Spleen (tissue), 7 donors: ENCODE measurements around the gene CDADC1.

Experiments
- POLR2A ChIP-seq, 3 donors: fragments of 450-650 bp; IDR thresholded peaks; one replicate each; pipeline ENCODE4 v1.5.1; 2017; ENCODE audit warnings: antibody characterized with exemption in 3 of 3, mild to moderate bottlenecking in 1 of 3
- TF ChIP-seq, protein P1 (sequence below), 11 experiments: fragments of 200-600 bp in 7 of 11; fragments of 450-650 bp in 4 of 11; sonication (generic) in 4 of 11; IDR thresholded peaks in 8 of 11; conservative IDR thresholded peaks in 3 of 11; 1 replicate in 7 of 11; 2 replicates in 4 of 11; pipeline versions ENCODE4 v1.4.0 to v1.8.0; 2016 to 2021; ENCODE audit warnings: antibody characterized with exemption in 11 of 11, inconsistent platforms in 4 of 11, mild to moderate bottlenecking in 1 of 11
- donor health status: DM: no; HTN: no; CAD: no; lungs with moderate emphysema.
- donor health status: DM: no; HTN: no; CAD: no.
- donor health status: DM: no; HTN: no; CAD: no.

GRCh38 chr13:49259586-49259985, 11.9 kb downstream of the CDADC1 start:
- TF ChIP-seq, protein P1, sequence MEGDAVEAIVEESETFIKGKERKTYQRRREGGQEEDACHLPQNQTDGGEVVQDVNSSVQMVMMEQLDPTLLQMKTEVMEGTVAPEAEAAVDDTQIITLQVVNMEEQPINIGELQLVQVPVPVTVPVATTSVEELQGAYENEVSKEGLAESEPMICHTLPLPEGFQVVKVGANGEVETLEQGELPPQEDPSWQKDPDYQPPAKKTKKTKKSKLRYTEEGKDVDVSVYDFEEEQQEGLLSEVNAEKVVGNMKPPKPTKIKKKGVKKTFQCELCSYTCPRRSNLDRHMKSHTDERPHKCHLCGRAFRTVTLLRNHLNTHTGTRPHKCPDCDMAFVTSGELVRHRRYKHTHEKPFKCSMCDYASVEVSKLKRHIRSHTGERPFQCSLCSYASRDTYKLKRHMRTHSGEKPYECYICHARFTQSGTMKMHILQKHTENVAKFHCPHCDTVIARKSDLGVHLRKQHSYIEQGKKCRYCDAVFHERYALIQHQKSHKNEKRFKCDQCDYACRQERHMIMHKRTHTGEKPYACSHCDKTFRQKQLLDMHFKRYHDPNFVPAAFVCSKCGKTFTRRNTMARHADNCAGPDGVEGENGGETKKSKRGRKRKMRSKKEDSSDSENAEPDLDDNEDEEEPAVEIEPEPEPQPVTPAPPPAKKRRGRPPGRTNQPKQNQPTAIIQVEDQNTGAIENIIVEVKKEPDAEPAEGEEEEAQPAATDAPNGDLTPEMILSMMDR (IDR thresholded peaks at IDR 0.05 in 8 of 11, conservative IDR thresholded peaks at IDR 0.05 in 3 of 11), result no peak
- no peak for TF ChIP-seq POLR2A (IDR thresholded peaks at IDR 0.05)
